Measurements from ENCODE around the gene RAB44. TPM values are rescaled to one million over a fixed set of nuclear protein-coding genes. Genes with fewer than 3 reads are reported as not detected.

Gene RAB44
- total and polyA plus RNA-seq, 2 of the 13 experiments (the other 11 are each of a cell fraction or from before 2014, with no cell fraction given): not detected

GRCh38 chr6:36676141-36677058 is 21.2 kb upstream of the RAB44 start (continued):
- TF ChIP-seq ZNF142 (CRISPR knock-in tag; IDR thresholded peaks at IDR 0.05) (no peak; the same call in 1 of the 2 replicates), ZBTB2 (CRISPR knock-in tag; IDR thresholded peaks at IDR 0.05; ENCODE audit: low read depth) (no peak), RXRA (CRISPR knock-in tag; IDR thresholded peaks at IDR 0.05) (peak; percentile 77), RARG (CRISPR knock-in tag; IDR thresholded peaks at IDR 0.05; ENCODE audit: low read depth) (no peak), SIX1 (CRISPR knock-in tag; IDR thresholded peaks at IDR 0.05; ENCODE audit: borderline replicate concordance) (peak; percentile 5; the same call in 1 of the 2 replicates), PHF8 (CRISPR knock-in tag; IDR thresholded peaks at IDR 0.05) (no peak; the same call in none of the 2 replicates), SAFB2 (CRISPR knock-in tag; IDR thresholded peaks at IDR 0.05; ENCODE audit: borderline replicate concordance, low read depth) (no peak; the same call in 1 of the 2 replicates), ZNF468 (CRISPR knock-in tag; IDR thresholded peaks at IDR 0.05) (no peak), TCF12 (IDR thresholded peaks at IDR 0.05) (no peak), TCF12 (CRISPR knock-in tag; IDR thresholded peaks at IDR 0.05) (no peak), ZNF746 (CRISPR knock-in tag; IDR thresholded peaks at IDR 0.05) (no peak), RFX3 (CRISPR knock-in tag; IDR thresholded peaks at IDR 0.05) (no peak), MXD4 (CRISPR knock-in tag; IDR thresholded peaks at IDR 0.05) (0 out of 2 replicates have a peak, but pooled peaks have one; percentile 34), ZNF687 (CRISPR knock-in tag; IDR thresholded peaks at IDR 0.05) (peak; percentile 95), HCFC1 (IDR thresholded peaks at IDR 0.05; ENCODE audit: low read depth, low read length) (no peak), MAF1 (CRISPR knock-in tag; IDR thresholded peaks at IDR 0.05; ENCODE audit: borderline replicate concordance) (no peak), NR3C1 (CRISPR knock-in tag; IDR thresholded peaks at IDR 0.05) (no peak), TBL1XR1 (IDR thresholded peaks at IDR 0.05; ENCODE audit: borderline replicate concordance, low read length, partially characterized antibody) (no peak)
